Measurements from ENCODE around the gene GLCE.
"Not testable (repeated sequence)": the region's sequence is repeated elsewhere in the genome, so short reads cannot be mapped to it uniquely, and the experiment has no call there.

GLCE gene

DNA sequence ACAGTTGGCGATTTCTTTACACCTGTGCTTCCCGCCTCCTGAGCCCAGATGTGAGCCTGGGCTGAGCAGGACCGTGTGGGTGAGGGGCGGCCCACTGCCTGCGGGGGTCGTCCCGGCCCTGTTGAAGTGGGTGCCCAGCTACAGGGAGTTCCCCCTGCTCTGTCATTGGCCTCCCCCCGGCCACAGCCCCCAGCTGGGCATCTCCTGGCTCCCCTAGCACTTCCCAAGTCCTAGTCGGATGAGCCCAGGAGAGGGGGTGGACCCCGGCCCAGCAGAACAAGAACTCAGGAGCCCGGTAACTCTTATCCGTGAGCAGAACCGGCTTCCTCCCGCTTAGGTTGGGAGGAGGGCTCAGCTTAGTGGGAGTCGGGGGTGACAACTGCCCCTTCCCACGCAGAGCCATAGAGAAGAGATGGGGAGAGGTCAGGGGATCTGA lies 139.0 kb downstream of the GLCE start:
- DNase-seq (ENCODE audit: low spot score) = no peak

DNA sequence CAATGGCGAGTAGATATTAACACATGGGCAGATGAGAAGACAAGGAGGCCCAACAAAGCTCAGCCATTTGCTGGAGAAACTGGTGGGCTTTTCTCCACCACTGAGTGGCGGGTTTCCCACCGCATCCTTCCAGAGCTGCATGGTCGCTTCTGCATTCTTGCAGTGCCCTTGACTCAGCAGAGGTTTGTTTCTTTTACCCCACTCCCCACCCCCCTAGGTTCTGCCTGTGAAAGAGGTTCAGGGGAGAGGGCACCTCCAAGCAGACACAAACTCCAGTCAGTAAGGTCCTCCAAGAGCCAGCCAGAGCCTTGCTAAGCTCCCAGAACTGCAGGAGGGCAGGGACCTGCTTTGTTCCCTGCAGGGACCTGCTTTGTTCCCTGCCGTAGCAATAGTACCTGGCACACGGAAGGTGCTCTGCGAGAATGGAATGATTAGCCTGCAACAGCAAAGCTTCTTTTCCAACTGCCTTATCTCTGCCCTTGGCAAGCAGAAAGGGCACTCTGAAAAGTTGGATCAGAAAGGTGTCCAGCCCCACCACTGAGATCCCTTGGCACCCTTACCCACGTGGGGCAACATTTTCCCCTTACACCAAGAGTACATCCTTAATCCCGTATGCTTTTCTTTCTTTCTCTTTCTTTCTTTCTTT lies 139.6 kb downstream of the GLCE start:
- DNase-seq (ENCODE audit: low spot score) = peak; percentile 3

DNA sequence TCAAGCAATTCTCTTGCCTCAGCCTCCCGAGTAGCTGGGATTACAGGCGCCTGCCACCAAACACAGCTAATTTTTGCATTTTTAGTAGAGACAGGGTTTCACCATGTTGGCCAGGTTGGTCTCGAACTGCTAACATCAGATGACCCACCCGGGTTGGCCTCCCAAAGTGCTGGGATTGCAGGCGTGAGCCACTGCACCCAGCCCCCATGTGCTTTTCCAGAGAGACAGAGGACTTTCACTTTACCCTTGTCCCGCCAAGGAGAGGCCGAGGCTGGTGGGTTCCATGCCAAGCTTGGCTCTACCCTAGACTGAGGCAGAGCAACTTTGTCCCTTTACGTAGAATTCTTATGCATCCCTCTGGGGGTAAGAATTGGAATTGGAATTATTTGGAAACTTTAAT lies 140.7 kb downstream of the GLCE start:
- DNase-seq (ENCODE audit: low spot score) = not testable (repeated sequence)

DNA sequence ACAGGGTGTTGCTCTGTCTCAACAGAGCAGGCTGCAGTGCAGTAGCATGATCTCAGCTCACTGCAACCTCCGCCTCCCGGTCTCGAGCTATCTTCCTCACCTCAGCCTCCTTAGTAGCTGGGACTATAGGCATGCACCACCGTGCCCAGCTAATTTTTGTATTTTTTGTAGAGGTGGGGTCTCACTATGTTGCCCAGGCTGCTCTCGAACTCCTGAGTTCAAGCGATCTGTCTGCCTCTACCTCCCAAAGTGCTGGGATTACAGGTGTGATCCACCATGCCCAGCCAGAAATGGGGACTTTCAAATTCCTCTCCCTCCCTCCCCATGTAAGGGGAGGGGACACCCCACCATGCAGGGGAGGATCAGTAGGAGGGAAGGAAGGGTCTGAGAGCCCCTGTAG lies 141.7 kb downstream of the GLCE start:
- not testable (repeated sequence) for DNase-seq (ENCODE audit: low spot score)

DNA sequence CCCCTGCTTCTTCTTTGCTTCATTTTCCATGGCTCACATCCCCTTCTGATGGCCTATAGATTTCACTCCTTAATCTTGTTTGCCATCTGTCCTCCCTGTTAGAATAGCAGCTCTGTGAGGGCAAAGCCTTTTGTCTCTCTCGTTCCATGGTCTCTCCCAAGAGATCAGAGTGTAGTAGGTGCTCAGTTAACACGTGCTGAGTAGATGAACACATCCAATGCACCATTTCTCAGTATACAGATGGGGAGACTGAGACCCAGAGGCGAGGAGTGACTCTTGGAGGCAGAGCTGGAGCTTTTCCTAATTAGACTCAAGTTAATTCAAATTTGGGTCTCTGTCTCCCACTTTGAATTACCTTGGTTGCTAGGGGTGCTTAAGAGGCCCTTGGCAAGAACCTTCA lies 142.5 kb downstream of the GLCE start:
- DNase-seq (ENCODE audit: low spot score) = no peak

DNA sequence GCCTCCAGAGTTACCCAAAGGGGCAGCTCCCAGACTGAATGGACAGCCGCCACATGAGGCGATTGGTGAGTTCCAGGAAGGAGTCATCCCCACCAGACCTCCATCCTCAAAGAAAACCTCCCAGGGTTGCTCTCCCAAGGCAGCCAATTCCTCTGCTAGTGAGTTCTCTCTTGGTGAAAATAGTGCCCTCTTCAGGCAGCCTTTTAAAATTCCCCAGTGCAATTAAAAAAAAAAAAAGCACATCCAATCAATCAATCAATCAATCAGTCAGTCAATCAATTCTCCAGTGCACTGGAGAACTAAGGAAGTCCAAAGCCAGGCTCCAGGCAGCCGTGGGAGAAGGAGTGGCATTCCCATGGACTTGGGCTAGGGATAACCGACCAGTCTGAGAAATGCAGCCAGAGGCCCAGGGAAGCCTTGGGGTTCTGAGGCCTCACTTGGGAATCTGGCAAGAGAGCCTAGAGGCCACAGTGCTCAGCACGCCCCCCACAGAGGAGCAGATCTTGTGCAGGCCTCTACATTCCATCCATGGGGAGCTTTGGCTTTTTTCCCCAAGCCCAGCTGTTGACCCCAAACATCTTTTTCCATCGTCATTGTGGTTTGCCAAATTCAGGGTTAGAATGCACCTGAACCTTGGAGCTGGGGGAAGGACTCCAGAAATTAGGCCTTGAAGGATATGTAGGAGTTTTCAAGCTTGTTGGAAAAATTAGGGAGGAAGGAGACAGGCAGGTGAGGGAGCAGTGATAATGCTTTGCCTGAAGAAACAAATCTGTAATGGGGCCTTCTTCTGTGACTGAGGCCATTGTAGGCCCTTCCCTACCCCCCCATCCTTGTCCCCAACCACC lies 143.1 kb downstream of the GLCE start:
- DNase-seq (ENCODE audit: low spot score) = peak; percentile 12

DNA sequence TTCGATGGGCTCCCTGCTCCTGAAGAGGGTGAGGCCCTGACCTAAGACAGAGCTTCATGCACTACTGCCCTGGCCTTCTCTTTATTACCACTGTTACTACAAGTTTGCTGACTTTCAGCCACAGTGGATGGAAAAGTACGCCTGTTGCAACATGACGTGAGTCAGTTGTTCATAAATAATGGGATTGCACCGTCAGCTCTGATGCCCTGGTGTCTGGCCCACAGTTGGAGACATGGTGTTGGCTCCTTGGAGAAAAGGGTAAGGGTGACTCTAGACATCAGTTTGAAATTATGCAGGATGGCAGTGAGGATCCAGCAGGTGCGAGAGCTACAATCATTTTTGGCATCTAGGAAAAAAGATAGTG lies 143.7 kb downstream of the GLCE start:
- DNase-seq (ENCODE audit: low spot score) = no peak

DNA sequence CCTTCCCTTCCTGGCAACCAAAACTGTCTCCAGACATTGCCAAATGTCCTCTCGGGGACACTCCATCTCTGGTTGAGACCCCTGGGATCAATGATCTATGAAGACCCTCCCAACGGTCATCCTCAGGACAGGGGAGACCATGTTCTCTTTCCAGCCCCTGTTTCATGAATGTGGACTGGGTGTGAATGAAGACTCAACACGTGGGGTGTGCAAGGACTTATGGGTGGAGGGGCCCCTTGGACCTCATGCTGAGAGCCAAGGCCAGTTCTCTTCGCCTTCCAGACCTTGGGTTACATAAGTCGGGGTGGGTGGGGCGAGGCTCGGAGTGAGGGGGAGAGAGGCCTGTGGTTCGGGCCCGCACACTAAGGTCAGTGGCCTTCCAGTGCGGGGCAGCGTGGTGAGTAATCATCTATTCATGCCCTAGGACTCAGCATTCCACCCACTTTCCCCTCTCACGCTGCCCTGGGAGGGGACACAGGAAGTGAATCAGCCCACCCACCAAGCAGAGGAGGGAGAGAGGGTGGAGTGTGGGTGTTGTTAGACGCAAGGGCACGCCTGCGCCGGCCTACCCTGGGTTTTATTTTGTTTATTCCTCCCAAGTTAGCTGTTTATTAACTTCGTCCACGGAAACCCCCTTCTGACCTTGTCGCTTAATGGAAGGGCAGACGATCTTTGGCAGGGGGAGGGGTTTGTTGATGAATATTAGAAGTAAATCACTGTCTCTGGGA lies 144.9 kb downstream of the GLCE start:
- DNase-seq (ENCODE audit: low spot score) = no peak

DNA sequence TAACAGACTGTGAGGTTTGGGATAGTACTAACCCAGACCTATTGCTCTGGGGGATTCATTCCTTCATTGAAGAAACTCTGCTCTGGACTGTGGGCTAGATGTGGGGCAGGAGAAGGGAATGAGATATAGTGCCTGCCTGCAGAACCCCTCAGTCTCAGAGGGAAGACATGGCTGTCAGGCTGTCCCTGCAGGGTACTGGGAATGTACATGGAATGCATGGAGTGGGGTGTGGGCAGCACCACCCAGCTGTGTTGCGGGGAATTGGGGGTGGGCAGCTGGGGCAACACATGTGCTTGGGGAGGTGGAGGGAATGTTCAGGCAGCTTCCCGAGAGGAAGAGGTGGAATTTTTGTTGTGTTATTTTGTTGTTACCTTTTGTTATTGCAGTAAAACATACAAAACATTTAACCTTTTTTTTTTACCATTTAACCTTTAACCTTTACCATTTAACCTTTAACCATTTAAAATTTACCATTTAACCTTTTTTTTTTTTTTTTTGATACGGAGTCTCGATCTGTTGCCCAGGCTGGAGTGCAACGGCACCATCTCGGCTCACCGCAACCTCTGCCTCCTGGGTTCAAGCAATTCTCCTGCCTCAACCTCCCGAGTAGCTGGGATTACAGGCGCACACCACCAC lies 145.6 kb downstream of the GLCE start:
- no peak for DNase-seq (ENCODE audit: low spot score)

DNA sequence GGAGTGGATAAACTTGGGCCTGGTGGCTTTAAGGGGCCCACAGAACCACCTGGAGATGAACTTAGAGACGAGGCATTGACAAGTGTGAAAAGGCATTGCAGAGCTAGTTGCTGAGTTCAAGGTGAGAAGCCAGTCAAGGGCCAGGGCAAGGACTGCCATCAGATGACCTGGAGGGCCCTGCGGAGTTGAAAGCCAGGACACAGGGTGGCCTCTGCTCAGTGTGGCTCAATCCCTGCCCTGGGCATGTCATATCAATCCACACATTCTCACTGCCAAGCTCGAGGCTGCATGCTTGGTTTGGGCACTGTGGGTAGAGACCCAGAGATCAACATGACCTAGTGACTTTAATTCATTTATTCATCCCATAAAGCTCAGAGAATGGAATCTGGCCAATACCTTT lies 147.5 kb downstream of the GLCE start:
- no peak for DNase-seq (ENCODE audit: low spot score)

DNA sequence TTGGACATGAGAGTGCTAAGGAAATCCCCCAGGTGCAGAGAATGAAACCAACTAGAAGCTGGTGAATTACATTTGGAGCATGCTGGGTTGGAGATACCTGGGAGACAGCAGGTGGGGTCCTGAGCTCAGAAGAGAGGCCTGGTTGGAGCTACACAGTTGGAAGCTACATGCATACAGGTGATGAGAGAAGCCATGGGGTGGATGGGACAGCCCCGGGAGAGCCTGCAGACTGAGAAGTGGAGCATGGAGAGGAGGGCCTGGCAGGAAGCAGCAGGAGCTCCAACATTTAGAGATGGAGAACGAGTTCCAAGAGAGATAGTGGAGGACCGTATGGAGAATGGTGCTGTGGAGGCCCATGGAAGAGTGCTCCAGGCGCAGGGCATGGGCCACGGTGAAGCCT lies 148.5 kb downstream of the GLCE start:
- DNase-seq (ENCODE audit: low spot score) = no peak

DNA sequence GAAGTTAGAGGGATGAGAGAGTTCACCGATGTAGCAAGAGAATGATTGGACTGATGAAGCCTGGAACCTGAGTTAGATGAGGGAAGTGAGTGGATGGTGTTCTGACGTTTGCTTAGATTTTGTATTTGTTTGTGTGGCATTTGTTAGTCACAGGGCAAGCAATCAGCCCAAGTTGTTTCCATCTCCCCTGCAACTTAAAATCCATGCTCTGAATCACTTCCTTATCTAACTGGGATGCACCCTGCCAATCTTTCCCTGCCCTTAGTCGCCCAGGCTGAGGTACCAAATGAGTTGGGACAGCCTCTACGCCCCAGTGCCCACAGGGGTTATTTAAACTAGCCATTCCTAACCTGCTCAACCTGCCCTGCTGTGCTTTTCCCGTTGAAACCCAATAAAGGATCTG lies 150.9 kb downstream of the GLCE start:
- DNase-seq (ENCODE audit: low spot score) = no peak

DNA sequence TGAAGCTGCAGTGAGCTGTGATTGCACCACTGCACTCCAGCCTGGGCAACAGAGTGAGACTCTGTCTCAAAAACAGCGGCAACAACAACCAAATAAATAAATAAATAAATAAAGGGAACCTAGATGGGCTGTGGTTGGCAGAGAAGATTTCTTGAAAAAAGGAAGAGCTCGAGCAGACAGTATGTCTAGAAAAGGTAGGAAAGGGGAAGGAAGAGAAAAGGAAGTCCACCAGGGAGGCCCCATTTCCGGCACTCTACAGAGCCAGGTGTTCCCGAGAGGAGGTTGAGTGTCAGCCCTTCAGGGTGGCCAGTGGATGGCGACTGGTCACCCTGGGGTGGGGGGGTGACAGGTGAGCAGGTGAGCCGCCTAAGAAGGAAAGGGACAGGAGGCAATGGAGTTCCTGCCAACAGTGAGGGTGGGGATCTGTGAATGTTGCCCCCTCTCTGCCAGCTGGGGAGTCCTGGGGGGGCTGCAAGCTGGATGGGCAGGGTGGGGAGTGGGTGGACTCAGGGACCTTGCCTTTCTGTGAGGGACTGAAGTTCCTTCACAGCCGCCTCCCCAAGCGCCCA lies 153.1 kb downstream of the GLCE start:
- no peak for DNase-seq (ENCODE audit: low spot score)

DNA sequence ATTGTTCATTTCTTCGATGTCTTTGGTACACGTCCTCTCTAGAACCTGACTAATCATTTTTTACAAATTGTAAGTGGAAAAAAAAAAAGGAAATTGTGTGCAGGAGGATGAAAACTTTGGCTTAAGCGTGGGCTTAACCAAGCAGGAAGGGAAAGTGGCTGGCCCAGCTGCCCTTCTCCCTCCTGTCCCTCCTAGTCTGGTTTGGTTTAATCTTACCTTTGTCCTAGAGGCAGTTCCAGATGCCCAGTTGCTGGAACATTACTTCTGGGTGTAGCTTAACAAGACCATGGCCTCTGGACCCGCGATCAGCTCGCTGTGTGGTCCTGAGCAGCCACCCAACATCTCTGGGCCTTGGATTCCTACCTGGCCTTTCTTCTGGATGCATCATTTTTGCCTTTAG lies 153.7 kb downstream of the GLCE start:
- DNase-seq (ENCODE audit: low spot score) = no peak

DNA sequence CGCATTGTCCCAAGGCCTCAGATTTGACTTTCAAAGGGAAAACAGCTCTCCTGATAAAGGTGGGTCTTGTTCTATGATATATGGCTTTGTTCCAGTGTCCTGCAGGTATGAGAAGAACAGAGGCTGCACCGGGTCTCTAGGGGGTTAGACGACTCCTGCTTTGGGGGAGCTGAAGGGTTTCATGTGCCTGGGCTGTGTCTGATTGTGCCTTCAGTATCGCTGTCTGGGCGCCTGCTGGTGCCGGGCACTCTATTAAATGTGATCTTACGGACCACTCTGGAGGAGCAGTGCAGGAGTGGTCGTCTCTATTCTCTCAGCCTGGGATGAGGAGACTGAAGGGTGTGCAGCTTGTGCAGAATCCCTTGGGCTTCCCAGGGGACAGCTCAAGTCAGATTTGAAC lies 154.3 kb downstream of the GLCE start:
- no peak for DNase-seq (ENCODE audit: low spot score)

DNA sequence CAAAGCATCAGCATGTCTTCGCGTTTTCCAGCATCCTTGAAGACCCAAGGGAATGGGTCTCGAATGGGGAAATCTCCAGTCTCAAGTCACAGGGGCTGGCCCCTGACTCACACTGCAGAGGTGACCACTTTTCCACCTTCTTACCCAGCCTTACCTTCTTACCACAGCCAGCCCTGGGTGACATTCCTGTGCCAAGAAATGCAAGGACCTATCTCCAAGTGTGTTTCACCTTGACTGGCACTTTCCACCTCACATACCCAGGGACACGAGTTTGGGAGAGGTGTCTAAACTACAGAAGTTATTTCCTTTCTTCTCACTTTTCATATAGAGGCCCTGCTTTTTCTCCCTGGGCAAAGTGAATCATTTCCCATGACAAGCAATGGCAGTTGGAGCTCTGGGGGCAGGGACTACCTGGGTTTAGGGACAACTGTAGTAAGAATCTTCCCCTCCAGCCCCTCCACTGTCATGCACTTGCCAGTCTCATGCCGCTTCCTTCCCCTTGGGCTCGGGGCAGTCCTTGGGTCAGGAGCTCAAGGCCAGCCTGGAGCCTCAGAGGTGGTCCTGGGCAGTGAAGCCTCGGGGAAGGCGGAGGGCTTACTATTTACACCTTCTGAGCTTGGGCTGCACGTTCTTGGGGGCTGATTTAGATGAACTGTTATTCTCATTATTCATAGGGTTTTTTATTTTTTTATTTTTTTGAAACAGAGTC lies 155.1 kb downstream of the GLCE start:
- no peak for DNase-seq (ENCODE audit: low spot score)

DNA sequence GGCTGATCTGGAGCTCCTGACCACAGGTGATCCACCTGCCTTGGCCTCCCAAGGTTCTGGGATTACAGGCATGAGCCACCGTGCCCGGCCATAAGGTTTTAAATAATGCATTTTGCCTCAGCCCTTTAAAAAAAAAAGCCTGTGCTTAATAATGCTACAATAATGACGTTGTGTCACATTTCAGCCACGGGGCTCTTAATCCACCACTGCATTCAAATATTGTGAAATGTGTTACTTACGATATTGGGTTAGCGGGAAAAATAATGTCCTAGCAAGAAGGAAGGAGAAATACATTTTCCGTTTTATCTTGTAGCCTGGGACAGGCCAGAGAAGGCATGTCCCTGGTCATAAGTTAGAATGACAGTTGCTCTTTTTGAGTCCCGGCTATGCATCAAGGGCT lies 155.9 kb downstream of the GLCE start:
- no peak for DNase-seq (ENCODE audit: low spot score)

DNA sequence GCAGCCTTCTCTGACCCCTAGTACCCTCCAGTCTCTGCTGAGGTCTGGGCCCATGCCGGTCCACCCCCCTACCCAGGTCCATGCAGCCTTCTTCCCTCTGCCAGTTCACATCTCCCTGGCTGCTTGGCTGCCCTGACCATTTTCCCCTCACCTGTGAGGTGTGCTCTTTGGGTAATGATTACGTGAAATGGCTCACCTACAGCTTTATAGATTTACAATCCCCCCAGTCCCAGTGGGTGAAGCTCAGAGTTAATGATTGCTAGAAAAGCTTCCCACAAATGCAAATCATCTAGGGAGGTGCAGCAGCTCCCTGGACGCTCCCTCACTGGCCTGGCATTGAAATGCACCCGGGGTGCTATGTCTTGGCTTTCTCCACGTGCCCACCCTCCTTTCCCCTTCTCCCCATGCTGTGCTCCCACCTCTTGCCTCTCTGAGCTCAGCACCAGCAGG lies 157.0 kb downstream of the GLCE start:
- DNase-seq (ENCODE audit: low spot score) = no peak

DNA sequence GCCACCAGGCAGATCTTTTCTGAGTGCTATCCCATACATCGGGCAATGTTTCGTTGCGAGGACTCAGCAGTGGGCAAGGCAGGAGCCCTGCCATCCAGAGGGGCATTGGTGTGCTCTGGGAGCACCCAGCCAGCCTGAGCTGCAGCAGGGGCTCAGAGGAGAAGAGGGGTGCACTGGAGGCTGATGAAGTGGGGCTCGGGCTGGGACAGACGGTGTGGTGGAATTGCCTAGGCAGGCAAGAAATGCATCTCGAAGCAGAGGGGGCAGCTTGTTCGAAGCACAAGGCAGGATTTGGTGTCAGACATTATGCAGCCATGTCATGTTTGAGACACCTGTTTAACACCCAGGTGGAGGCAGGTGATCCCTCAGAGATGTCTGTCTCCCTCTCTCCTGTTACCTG lies 157.6 kb downstream of the GLCE start:
- no peak for DNase-seq (ENCODE audit: low spot score)

DNA sequence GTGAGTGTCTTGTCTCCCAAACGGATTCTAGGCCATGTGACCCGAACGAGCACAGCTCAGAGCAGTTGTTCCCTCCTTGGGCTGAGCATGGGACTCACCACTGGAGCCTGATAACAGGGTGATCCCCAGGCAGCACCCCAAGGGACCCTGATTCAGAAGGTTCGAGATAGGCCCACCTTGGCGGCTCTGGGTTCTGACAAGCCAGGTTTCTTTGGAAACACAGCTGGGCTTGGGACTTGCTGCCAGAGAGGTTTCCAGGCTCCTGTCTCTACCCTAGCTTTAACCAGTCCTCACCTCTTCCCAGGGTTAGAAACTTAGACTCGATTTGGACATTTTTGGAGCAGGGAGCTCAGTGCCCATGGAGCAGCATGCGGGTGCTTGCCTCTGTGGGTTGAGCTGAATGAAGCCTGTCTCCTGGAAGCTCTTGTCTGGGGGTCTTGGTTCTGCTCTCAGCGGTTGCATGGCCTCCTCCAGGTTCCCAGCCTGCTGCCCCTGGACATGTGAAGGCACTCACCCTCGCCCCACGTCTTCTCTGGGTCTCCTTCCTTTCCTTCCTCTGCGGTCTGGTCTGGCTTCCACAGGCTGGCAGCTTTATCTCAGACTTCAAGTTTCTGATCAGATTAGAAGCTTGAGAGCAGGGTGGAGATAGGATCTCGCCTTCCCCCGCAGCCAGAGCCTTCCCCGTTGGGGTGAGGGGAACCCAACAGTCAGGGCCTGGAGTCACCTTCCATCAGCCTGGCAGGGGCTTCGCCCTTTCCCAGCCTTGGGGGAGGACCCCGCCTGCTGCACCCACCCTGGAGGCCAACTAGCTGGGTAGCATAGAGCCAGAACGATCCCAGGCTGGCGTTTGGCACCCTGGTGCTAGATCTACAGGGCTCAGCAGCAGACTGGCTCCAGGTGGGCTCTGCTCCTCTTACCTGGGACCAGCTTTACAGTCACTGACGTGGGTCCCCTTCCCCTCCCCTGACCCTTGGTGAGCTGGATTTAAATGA lies 159.2 kb downstream of the GLCE start:
- no peak for DNase-seq (ENCODE audit: low spot score)

All from NAMALWA (cell line).